Activated CD8-positive, alpha-beta memory T cell treated with anti-CD3 and anti-CD28 coated beads for 4 hours (primary cell): ENCODE measurements around the gene PRDM5.

Experiments used
- DNase-seq, 2 donors: peaks; one replicate each; pipeline ENCODE4 v3.0.0-alpha.2; 2020; ENCODE audit warnings: low read depth in 2 of 2

Gene PRDM5

GRCh38 chr4:120856294-120856693 is 66.2 kb downstream of the PRDM5 start:
- DNase-seq: no peak

GRCh38 chr4:120855307-120856001 is 67.1 kb downstream of the PRDM5 start:
- no peak for DNase-seq

GRCh38 chr4:120853161-120853935 is 69.2 kb downstream of the PRDM5 start:
- DNase-seq: no peak

GRCh38 chr4:120850018-120850599 is 72.4 kb downstream of the PRDM5 start:
- DNase-seq: no peak

GRCh38 chr4:120847019-120847582 is 75.4 kb downstream of the PRDM5 start:
- DNase-seq: no peak

GRCh38 chr4:120844528-120844921 is 78.0 kb downstream of the PRDM5 start:
- DNase-seq: no peak

GRCh38 chr4:120843849-120844527 is 78.5 kb downstream of the PRDM5 start:
- no peak for DNase-seq

- DNase-seq: no peak
Measured at GRCh38 chr4:120842031-120842430, 80.5 kb downstream of the PRDM5 start.

GRCh38 chr4:120841580-120841979 is 80.9 kb downstream of the PRDM5 start:
- DNase-seq: no peak

GRCh38 chr4:120839974-120840751 is 82.4 kb downstream of the PRDM5 start:
- DNase-seq: no peak

GRCh38 chr4:120839334-120839973 is 83.1 kb downstream of the PRDM5 start:
- no peak for DNase-seq

- no peak for DNase-seq
Measured at GRCh38 chr4:120838784-120839183, 83.7 kb downstream of the PRDM5 start.

GRCh38 chr4:120837656-120838055 is 84.9 kb downstream of the PRDM5 start:
- no peak for DNase-seq

- no peak for DNase-seq
Measured at GRCh38 chr4:120835342-120835741, 87.2 kb downstream of the PRDM5 start.

- no peak for DNase-seq
Measured at GRCh38 chr4:120830204-120830603, 92.3 kb downstream of the PRDM5 start.

- no peak for DNase-seq
Measured at GRCh38 chr4:120829113-120829831, 93.3 kb downstream of the PRDM5 start.

GRCh38 chr4:120826853-120827252 is 95.7 kb downstream of the PRDM5 start:
- no peak for DNase-seq

- DNase-seq: no peak
Measured at GRCh38 chr4:120826449-120826848, 96.1 kb downstream of the PRDM5 start.

GRCh38 chr4:120824946-120825345 is 97.6 kb downstream of the PRDM5 start:
- DNase-seq: no peak

- no peak for DNase-seq
Measured at GRCh38 chr4:120821977-120822376, 100.5 kb downstream of the PRDM5 start.
